ENCODE results near the gene GBGT1. TPM values are rescaled to one million over a fixed set of nuclear protein-coding genes. Genes with fewer than 3 reads are reported as not detected.

Gene GBGT1
- total RNA-seq, 3 donors from 2014 or later = 4.3 to 14.0 (median 8.6) TPM

DNA sequence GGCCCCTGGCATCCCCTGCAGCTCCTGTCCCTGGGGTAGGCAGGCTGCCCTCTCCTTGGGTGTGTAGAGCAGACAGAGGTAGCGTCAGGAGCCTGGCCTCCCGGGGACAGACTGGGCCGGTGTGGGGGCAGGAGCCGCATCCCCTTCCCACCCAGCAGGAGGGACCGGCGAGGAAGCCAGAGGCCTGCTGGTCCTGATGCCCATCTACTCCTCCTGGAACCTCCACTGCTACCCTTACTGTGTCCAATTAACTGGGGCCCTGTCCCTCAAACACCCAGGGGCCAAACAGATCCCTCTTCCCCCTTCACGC is 58.3 kb downstream of the GBGT1 start:
- no peak for ATAC-seq
- Histone ChIP-seq H3K4me1 (ENCODE audit: low read depth) (peaks cover 6% of the 10 kb centered on the region), H3K9me3 (no peaks in the 10 kb centered on the region), H3K4me3 (no peak overlapping the region), H3K36me3 (ENCODE audit: low read depth) (peaks cover 7% of the 10 kb centered on the region)
- intact Hi-C loops (cut with DNase I, micrococcal nuclease) = no loop called here
- peak in 1 of 3 donors; percentile 41 for DNase-seq
- TF ChIP-seq, protein P1, sequence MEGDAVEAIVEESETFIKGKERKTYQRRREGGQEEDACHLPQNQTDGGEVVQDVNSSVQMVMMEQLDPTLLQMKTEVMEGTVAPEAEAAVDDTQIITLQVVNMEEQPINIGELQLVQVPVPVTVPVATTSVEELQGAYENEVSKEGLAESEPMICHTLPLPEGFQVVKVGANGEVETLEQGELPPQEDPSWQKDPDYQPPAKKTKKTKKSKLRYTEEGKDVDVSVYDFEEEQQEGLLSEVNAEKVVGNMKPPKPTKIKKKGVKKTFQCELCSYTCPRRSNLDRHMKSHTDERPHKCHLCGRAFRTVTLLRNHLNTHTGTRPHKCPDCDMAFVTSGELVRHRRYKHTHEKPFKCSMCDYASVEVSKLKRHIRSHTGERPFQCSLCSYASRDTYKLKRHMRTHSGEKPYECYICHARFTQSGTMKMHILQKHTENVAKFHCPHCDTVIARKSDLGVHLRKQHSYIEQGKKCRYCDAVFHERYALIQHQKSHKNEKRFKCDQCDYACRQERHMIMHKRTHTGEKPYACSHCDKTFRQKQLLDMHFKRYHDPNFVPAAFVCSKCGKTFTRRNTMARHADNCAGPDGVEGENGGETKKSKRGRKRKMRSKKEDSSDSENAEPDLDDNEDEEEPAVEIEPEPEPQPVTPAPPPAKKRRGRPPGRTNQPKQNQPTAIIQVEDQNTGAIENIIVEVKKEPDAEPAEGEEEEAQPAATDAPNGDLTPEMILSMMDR (IDR thresholded peaks at IDR 0.05) = no peak

DNA sequence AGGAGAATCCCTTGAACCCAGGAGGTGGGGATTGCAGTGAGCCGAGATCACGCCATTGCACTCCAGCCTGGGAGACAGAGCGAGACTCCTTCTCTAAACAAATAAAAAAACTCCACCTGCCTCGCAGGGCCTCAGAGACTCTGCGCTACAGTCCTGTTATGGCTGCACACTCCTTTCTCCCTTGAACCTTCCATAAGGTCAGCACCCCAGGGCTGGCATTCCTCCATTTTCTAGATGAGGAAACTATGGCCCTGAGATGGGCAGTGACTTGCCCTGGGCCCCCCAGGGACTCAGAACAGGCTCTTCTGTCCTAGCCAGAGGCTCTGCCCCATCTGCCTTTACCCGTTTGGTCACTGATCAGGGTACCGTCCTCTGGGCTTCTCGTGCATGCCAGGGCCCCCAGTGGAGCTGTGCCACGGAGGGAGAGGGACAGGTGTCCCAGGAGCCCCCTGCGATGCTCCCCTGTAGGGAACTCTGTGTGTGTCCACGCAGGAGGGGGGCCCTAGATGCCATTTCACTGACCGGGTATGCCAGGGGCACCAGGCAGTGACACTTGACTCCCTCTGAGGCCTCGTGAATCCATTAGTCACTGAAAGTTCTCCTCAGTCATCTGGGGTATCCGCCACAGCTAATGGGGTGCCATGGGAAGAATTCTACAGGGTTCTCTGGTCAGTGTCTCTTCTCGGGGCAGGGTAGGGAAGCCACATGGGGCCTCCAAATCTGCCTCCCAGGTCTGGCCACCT is 58.8 kb downstream of the GBGT1 start:
- ATAC-seq (no peak), DNase-seq (peak in 2 of 3 donors; percentile 19 to 34)

DNA sequence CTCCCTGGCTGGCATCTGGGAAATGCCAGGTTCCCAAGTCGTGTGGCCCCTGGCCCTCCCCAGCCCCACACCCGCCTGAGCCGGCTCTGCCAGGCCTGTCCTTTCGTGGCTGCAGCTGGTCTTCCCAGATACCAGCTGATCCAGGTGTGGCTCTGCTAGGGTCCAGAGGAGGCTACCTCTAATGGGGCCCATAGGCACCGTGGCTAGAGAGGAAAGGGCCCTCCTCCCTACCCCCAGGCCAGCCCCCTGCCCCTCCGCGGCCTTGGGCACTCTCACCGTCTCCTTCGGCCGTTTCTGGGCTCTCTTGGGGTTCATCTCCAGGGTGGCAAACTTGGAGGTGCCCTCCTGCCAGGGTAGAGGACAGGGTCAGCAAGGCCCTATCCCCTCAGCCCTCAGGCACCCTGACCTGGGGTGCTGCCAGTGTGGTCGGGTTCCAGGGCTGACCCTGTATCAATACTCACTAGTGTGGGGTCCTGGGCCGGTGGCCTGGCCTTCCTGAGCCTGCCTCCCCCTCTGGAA is 59.7 kb downstream of the GBGT1 start:
- Histone ChIP-seq H3K36me3 (ENCODE audit: low read depth) (peaks cover 7% of the 10 kb centered on the region), H3K4me3 (no peak overlapping the region), H3K4me1 (ENCODE audit: low read depth) (peaks cover 6% of the 10 kb centered on the region), H3K9me3 (no peaks in the 10 kb centered on the region)
- DNase-seq = peak in 1 of 3 donors; percentile 38
- peak; percentile 1 for ATAC-seq
- intact Hi-C loops (cut with DNase I, micrococcal nuclease) = loop anchor here (1.0 to 5.0 kb wide), 2 partner anchors 40 to 43 kb away; no protein-coding TSS in a partner anchor
- TF ChIP-seq, protein P1 (IDR thresholded peaks at IDR 0.05) = no peak

More for the DNA sequence above, 58.8 kb downstream of the GBGT1 start:
- intact Hi-C loops (cut with DNase I, micrococcal nuclease) = loop anchor here in 1 of 2 donors (5.0 kb wide), 1 partner anchor 42 kb away; no protein-coding TSS in a partner anchor
- peaks cover 7% of the 10 kb centered on the region for H3K36me3 ChIP-seq (ENCODE audit: low read depth)
- H3K4me3 ChIP-seq = no peak overlapping the region
- peaks cover 6% of the 10 kb centered on the region for H3K4me1 ChIP-seq (ENCODE audit: low read depth)
- TF ChIP-seq, protein P1 (IDR thresholded peaks at IDR 0.05) = no peak
- no peaks in the 10 kb centered on the region for H3K9me3 ChIP-seq

DNA sequence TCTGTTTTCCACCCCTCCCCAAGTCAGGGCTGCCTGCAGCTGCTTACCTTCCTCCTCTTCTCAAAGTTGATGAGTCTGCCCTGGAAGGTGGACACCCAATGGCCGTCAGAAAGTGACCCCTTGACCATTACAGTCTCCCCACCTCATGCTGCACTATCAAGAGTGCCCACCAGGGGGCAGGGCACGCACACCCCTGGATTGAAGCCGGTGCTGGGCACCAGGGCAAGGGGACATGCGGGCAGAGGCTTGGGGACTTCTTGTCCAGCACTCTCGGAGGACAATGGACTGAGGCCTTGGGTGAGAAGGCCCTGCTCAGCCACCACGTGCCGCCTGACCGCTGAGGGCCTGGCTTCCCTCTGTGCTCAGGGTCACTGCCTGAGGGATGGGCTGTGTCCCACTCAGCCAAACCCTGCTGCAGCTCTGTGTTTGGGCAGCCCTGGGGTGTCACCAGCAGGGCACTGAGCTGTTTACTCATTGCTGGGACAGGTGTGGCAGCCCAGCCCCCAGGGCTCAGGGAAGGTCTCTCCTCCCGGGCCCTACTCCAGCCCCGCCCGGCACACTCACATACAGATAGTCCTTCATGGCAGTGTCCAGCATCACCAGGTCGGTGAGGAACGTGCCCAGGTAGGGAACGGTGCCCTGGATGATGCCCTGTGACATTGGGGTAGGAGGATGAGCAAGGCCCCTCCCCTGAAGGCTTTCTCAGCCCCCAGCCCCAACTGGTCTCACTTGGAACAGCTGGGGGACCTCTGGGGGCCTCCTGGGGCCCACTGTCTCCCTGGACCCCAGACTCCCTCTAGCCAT is 60.3 kb downstream of the GBGT1 start:
- peak; percentile 81 for ATAC-seq
- Histone ChIP-seq H3K4me3 (no peak overlapping the region), H3K4me1 (ENCODE audit: low read depth) (peaks cover 6% of the 10 kb centered on the region), H3K36me3 (ENCODE audit: low read depth) (peaks cover 7% of the 10 kb centered on the region), H3K9me3 (no peaks in the 10 kb centered on the region)
- TF ChIP-seq, protein P1 (IDR thresholded peaks at IDR 0.05) = peak; percentile 93
- intact Hi-C loops (cut with DNase I, micrococcal nuclease) = loop anchor here (1.0 to 5.0 kb wide), 2 partner anchors 41 to 44 kb away; no protein-coding TSS in a partner anchor
- DNase-seq = peak; percentile 67 to 83 (median 82)

Other genes starting within 250 kb of the GBGT1 start
- gene TSC1, start 219.3 kb downstream of the GBGT1 start, total RNA-seq = 10 to 100 TPM; 34.6 to 53.4 (median 52.3) TPM
- gene GFI1B, start 185.2 kb downstream of the GBGT1 start, total RNA-seq = 1 to 10 TPM; 1.4 to 2.6 (median 1.5) TPM
- 10 to 100 TPM; 45.8 to 53.6 (median 52.2) TPM for gene GTF3C5, start 132.9 kb downstream of the GBGT1 start, total RNA-seq
- 1 to 10 TPM in 2 of 3 donors, under 1 TPM in 1; 0.87 to 1.6 (median 1.4) TPM for gene CEL, start 101.9 kb downstream of the GBGT1 start, total RNA-seq
- gene RALGDS, start 42.7 kb downstream of the GBGT1 start, total RNA-seq = 10 to 100 TPM; 38.3 to 59.4 (median 44.2) TPM
- not detected for gene OBP2B, start 45.3 kb upstream of the GBGT1 start, total RNA-seq
- gene ABO, start 111.3 kb upstream of the GBGT1 start, total RNA-seq = 100 to 1,000 TPM in 2 of 3 donors, 10 to 100 TPM in 1; 25.6 to 114 (median 102) TPM
- gene SURF6, start 172.3 kb upstream of the GBGT1 start, total RNA-seq = 10 to 100 TPM; 23.7 to 24.7 (median 24.0) TPM
- gene MED22, start 184.2 kb upstream of the GBGT1 start, total RNA-seq = 10 to 100 TPM; 19.8 to 33.6 (median 21.3) TPM
- 1,000 to 10,000 TPM; 1,420 to 1,482 (median 1,457) TPM for gene RPL7A, start 184.3 kb upstream of the GBGT1 start, total RNA-seq
- 10 to 100 TPM; 45.4 to 63.0 (median 52.2) TPM for gene SURF1, start 192.6 kb upstream of the GBGT1 start, total RNA-seq
- gene SURF2, start 192.6 kb upstream of the GBGT1 start, total RNA-seq = 10 to 100 TPM in 2 of 3 donors, 1 to 10 TPM in 1; 8.7 to 15.0 (median 11.4) TPM
- gene SURF4, start 212.1 kb upstream of the GBGT1 start, total RNA-seq = 100 to 1,000 TPM; 117 to 165 (median 149) TPM
- 1 to 10 TPM in 2 of 3 donors, under 1 TPM in 1; 0.41 to 1.4 (median 1.3) TPM for gene STKLD1, start 212.5 kb upstream of the GBGT1 start, total RNA-seq